ENCODE measurements around the gene SNRK.

DNA sequence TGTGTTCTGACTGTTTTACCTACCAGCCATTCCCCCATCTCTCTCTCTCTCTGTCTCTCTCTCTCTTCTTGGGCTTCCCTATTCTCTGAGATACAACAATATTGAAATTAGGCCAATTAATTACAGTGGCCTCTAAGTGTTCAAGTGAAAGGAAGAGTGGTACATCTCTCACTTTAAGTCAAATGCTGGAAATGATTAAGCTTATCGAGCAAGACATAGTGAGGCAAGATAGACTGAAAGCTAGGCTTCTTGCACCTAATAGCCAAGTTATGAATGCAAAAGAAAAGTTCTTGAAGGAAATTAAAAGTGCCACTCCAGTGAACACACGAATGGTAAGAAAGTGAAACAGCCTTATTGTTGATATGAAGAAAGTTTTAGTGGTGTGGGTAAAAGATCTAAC, 21.3 kb downstream of the SNRK start:
- TF ChIP-seq, protein P1, sequence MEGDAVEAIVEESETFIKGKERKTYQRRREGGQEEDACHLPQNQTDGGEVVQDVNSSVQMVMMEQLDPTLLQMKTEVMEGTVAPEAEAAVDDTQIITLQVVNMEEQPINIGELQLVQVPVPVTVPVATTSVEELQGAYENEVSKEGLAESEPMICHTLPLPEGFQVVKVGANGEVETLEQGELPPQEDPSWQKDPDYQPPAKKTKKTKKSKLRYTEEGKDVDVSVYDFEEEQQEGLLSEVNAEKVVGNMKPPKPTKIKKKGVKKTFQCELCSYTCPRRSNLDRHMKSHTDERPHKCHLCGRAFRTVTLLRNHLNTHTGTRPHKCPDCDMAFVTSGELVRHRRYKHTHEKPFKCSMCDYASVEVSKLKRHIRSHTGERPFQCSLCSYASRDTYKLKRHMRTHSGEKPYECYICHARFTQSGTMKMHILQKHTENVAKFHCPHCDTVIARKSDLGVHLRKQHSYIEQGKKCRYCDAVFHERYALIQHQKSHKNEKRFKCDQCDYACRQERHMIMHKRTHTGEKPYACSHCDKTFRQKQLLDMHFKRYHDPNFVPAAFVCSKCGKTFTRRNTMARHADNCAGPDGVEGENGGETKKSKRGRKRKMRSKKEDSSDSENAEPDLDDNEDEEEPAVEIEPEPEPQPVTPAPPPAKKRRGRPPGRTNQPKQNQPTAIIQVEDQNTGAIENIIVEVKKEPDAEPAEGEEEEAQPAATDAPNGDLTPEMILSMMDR (IDR thresholded peaks at IDR 0.05), result no peak
- TF ChIP-seq POLR2A (IDR thresholded peaks at IDR 0.05), result no peak
